Skin of body (tissue), 2 donors: ENCODE measurements around the gene LSM12. TPM values are rescaled to one million over a fixed set of nuclear protein-coding genes. Genes with fewer than 3 reads are reported as not detected.

Source experiments
- DNase-seq: peaks from one replicate; lab custom pipeline; 2025; lab: John Stamatoyannopoulos, UW
- total RNA-seq: library from RNA; depleted of rRNA; stranded (reverse); fragments of >200 nt; gene quantifications from one replicate; pipeline ENCODE4 v1.2.3, GENCODE V29; 2014

LSM12 gene
- total RNA-seq, 1 donor from 2014 or later: 12.2 TPM

- DNase-seq: peak; percentile 88
Measured at GRCh38 chr17:44095647-44096496, 29.4 kb upstream of the LSM12 start.

DNA sequence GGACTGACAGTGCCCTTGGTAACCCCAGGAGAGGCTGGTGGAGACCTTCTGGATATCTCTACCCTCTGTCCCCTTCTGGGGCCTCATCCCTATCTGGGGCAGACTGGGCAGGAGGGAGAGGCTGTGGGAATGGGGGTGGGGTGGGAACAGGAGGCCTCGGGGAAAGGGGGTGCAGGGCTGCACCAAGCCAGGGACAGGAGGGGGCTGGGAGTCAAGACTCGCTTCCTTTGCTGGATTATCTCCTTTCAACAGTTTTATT lies 28.8 kb upstream of the LSM12 start:
- DNase-seq: no peak

DNA sequence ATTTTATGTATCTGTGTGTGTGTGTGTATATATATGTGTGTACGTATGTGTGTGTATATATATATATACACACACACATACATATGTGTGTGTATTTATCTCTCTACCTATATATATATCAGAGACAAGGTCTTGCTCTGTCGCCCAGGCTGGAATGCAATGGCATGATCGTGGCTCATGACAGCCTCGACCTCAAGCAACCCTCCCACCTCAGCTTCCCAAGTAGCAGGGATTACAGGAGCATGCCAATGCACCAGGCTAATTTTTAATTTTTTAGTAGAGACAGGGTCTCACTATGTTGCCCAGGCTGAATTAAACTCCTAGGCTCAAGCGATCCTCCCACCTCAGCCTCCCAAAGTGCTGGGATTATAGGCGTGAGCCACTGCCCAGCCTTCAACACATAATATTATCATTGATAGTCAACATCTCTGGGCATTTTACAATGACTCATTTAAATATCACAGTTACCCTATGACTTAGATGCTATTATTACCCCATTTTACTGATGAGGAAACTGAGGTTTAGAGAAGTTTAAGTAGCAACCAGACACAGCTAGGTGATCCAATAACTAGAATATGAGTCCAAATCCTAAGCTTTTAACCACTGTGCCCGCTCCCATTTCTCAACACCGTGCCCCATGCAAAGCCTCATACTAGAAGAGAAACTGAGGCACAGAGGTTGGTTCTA lies 28.4 kb upstream of the LSM12 start:
- no peak for DNase-seq

DNA sequence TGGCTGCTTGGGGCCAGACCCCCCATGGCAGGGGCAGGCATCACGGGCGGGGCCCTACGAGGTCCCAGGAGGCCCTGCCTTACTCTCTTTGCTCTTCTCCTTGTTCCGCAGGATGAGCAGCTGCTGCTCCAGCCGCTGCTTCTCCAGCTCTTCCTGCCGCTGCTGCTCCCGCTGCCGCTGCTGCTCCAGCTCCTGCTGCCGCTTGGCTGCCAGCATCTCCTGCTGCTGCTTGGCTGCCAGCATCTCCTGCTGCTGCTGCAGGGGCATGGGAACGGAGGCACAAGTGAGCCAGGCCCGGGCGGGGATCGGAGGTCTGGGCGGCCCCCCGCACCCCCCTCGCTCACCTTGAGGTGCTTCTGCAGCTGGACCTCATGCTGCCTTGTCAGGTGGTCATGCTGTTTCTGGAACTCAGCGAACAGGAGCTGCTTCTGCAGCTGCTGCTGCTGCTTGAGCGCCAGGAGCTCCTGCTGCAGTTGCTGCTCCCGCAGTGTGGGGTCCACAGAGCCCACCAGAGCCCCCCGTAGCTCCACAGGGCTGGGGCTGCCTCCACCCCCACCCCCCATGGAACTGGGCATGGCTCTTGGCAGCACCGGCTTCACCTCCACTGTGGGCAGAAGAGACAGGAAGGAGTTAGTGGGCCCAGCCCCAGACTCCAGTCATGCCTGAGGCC lies 26.9 kb upstream of the LSM12 start:
- DNase-seq: no peak

GRCh38 chr17:44092051-44092450 lies 25.6 kb upstream of the LSM12 start:
- DNase-seq: no peak

DNA sequence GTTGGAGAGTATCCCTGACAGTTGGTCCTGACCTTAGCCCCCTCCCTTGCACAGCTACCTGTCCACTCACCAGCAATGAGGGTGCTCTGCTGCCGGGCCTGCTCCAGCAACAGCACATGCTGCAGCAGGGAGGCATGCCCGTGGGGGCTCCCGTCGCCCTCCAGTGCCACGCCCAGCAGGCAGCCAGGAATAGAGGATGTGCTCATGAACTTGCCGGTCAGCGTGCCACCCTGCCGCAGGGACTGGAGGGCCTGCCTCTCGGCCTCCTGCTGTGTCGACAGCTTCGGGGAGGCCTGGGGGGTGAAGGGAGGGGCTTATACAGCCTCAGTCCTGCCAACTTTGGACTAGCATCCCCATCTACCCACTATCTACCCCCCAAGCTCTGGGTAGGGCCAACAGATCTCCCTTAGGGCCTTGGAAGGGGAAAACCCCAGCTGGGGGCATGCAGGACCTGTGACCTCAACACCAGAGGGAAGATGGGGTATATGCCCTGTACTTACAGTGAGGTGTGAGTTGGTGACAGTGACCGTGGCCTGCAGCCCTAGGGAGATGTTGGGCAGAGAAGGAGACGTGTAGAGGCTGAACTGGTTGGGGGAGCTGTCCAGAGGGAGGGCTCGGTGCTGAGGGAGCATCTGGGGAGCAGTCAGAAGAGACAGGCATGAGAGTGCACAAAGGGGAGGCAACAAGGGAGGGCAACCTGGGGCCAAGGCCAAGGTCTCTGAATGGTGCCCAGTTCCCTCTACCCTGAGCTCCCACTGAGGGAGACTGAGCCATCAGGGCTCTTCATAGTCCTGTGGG lies 24.9 kb upstream of the LSM12 start:
- no peak for DNase-seq

GRCh38 chr17:44088254-44088653 lies 21.8 kb upstream of the LSM12 start:
- no peak for DNase-seq

- no peak for DNase-seq
Measured at GRCh38 chr17:44087319-44087718, 20.8 kb upstream of the LSM12 start.

GRCh38 chr17:44086364-44087311 lies 20.2 kb upstream of the LSM12 start:
- no peak for DNase-seq

DNA sequence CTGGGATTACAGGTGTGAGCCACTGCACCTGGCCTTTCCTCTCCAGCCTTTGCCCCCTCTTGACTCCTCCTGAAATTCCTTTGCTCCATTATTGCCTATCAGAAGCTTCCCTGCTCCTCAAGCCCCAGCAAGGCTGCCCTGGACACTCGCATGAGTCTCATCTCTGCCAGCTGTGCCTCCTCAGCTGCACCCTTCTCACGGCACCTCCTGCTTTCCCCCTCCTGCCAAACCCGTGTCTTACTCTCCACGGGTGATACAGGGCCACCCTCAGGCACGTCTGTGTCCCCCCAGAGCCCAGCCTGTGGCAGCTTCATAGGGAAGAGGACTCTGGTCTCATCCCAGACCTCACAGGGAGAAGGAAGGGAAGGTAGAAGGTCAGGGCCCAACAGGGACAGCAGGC lies 19.4 kb upstream of the LSM12 start:
- DNase-seq: no peak

GRCh38 chr17:44084921-44085320 lies 18.4 kb upstream of the LSM12 start:
- DNase-seq: no peak

DNA sequence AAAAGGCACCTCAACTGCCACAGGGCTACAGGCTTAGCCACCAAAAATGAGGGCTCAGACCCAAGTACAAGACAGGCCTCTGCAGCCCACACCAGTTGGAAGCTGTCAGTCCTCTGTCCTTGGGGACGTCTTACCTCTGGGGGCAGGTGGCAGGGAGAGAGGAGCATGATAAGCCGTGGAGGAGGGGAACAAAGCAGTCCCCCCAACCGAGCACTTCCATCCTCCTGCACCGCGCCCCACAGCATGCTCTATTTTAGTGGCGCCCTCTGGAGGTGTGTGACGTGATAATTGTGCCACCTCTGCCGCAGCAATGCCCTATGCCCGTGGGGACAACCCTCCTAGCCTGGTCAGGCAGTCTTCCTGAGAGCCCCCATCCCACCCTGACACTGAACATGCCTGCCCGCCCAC lies 17.7 kb upstream of the LSM12 start:
- no peak for DNase-seq

DNA sequence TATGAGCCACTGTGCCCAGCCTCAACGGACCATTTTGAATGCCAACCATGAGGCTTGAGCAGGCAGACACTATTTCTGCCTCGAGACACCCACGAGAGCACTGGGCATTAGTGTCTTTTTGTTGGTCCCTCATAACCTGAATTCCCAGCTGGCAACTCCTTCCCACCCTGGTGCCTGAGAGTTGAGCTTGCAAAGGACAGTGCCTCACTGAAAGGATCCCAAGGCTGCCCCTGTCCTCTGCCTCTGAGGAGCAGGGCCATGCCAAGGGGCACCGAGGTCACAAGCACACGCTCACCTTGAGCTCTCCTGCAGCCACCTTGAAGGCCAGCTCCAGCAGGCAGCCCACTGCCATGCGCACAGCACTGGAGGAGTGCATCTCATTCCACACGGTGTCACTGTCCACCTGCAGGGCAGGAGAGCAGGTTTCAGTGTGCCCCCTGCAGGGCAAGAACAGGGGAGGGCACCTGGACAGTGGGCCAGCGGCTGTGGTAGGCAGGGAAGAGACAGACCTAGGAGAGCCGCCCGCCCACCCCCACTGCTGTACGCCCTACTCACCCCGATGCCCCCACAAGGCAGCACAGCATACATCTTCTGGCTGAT lies 16.9 kb upstream of the LSM12 start:
- no peak for DNase-seq

DNA sequence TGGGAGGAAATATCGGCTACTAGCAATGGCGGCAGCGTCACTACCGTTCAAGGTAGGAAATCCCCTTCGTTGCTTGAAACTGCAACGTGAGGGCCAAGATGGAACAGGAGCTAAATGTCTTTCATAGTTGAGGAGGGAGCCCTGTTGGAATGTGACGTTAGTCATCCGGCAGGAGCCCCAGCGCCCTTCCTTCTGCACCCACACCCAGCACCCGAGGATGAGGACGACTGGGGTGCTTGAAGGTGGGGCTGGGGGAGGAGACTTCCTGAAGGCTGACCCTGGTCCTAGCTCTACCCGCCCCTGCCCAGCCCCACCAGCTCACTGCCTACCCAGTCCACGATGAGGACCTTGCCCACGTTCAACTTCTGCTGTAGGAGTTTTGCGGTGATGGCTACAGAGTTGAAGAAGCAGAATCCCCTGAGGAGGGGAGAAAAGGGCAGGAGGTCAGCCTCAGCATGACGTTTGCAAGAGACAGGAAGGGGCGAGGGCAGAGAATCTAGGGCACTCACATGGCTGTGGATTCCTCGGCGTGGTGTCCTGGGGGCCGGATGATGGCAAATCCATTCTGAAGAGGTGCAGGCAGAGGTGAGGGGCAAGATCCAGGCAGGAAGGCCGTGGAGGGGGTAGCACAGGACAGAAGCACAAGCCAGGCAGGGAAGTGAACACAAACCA lies 15.9 kb upstream of the LSM12 start:
- no peak for DNase-seq

GRCh38 chr17:44081681-44082080 lies 15.2 kb upstream of the LSM12 start:
- DNase-seq: no peak

DNA sequence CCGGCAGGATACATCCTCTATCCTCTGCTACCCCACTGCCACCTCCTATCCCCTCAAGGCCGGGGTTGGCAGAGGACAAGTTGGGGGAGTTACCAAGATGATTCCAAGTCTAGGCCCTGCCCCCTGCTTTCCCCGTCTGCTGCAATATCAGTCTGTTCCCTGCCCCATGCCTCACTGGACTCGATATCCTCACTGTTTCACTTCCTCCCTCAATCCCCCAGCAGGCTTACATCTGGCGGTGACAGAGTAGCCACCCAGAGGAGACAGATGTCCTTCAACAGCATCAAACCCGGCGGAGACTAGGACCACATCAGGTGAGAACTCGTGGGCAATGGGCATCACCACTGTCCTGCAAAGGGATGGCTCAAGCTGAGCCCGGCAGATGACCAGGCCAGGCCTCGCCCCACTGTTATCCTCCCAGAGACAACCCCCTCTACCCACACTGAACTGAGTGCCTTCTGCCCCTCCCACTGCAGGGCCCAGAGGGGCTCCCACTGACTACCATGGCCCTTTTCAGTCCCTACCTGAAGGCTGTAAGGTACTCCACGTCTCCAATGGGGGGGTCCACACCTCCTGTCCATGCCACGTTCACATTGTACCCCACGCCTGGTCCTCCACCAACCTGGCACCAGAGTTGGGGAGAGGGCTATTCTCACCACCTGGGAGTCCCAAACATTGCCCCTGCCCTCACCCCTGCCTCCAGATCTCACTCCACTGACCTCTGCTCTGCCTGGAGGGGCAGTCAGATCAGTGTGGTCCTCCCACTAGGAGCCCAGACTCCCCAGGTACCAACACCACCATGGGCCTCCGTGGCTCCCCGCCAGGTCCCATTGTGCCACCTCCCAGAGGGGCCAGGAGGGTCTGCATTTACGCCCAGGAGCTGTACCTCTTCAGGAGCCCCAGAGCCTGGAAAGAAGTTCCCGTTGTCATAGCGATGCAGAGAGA lies 13.7 kb upstream of the LSM12 start:
- no peak for DNase-seq

GRCh38 chr17:44078412-44078811 lies 11.9 kb upstream of the LSM12 start:
- no peak for DNase-seq

GRCh38 chr17:44077595-44077909 lies 11.1 kb upstream of the LSM12 start:
- no peak for DNase-seq
